Upper lobe of left lung (tissue), 6 donors: Measurements from ENCODE around the gene RPL12. TPM values are rescaled to one million over a fixed set of nuclear protein-coding genes. Genes with fewer than 3 reads are reported as not detected.

ENCODE experiments used
- ATAC-seq, 2 donors: fragments of 200-7000 bp; cut with Tn5 transposase; one replicate each; pipeline ENCODE4 v1.9.1; 2022; ENCODE audit warnings: mild to moderate bottlenecking in 2 of 2, moderate library complexity in 2 of 2; ENCODE audit not compliant: low FRiP score in 2 of 2
- DNase-seq, 2 donors: peaks; one replicate each; pipeline ENCODE4 v3.0.0-alpha.2; 2019 to 2020
- H3K27ac ChIP-seq, 4 donors: fragments of 200-600 bp; sonication (generic); one replicate each; pipeline ENCODE4 v1.5.1; 2016 to 2019
- H3K27me3 ChIP-seq, 4 donors: fragments of 200-600 bp; sonication (generic); one replicate each; pipeline ENCODE4 v1.5.1; 2017 to 2019
- H3K36me3 ChIP-seq, 4 donors: fragments of 200-600 bp; sonication (generic); one replicate each; pipeline ENCODE4 v1.5.1; 2016 to 2019
- H3K4me1 ChIP-seq, 4 donors: fragments of 200-600 bp; sonication (generic); one replicate each; pipeline ENCODE4 v1.5.1; 2018 to 2019
- H3K4me3 ChIP-seq, 4 donors: fragments of 200-600 bp; sonication (generic); one replicate each; pipeline ENCODE4 v1.5.1; 2017 to 2019; ENCODE audit warnings: mild to moderate bottlenecking in 2 of 4, moderate library complexity in 1 of 4
- H3K9me3 ChIP-seq, 4 donors: fragments of 200-600 bp; sonication (generic); one replicate each; pipeline ENCODE4 v1.5.1; 2018 to 2019
- CTCF ChIP-seq, 6 experiments: fragments of 450-650 bp in 4 of 6; fragments of 200-600 bp in 2 of 6; sonication (generic) in 2 of 6; IDR thresholded peaks; one replicate each; pipeline ENCODE4 v1.5.1; 2016 to 2019; ENCODE audit warnings: antibody characterized with exemption in 6 of 6
- EP300 ChIP-seq, 4 donors: sonication (generic); formaldehyde crosslinking; IDR thresholded peaks; one replicate each; pipeline ENCODE4 v1.5.1; 2017; ENCODE audit warnings: antibody characterized with exemption in 4 of 4, control low read depth in 2 of 4
- POLR2A ChIP-seq, 4 donors: fragments of 450-650 bp; IDR thresholded peaks; one replicate each; pipeline ENCODE4 v1.5.1; 2016 to 2017; ENCODE audit warnings: antibody characterized with exemption in 4 of 4, mild to moderate bottlenecking in 2 of 4
- POLR2AphosphoS5 ChIP-seq, 2 donors: sonication (generic); formaldehyde crosslinking; IDR thresholded peaks; one replicate each; pipeline ENCODE4 v1.5.1; 2017; ENCODE audit warnings: antibody characterized with exemption in 2 of 2
- WGBS, 2 donors: methylation state at CpG; one replicate each; pipeline ENCODE4 v1.1.5; 2017 to 2018; 5-methylcytosine and 5-hydroxymethylcytosine counted together
- small RNA-seq, 4 donors: library from RNA; depleted of rRNA; stranded (forward); fragments of <200 nt; gene quantifications; one replicate each; pipeline ENCODE3, GENCODE V24; 2016
- total RNA-seq, 6 donors: library from RNA; depleted of rRNA in 4 of 6; stranded (reverse); fragments of >200 nt in 4 of 6; gene quantifications; one replicate each; pipeline versions ENCODE4 v1.1.0 to v1.2.1, GENCODE V29; 2016 to 2021
- donor health status: DM: no; HTN: no; CAD: no; lungs with moderate emphysema.
- donor health status: DM: no; HTN: yes; CAD: no; lungs with severe emphysema.

RPL12 gene
- total RNA-seq, 6 donors from 2014 or later, result 841 to 1,291 (median 1,060) TPM

- peak in 1 of 2 donors; percentile 70 for DNase-seq
- ATAC-seq, result no peak
- H3K36me3 ChIP-seq, result peaks cover 3 to 49% (median 38%) of the 10 kb centered on the region in 4 donors
- 80 to 83% methylated on average over 12 to 16 of the region's 18 CpGs for WGBS, 2 donors
- TF ChIP-seq POLR2A (IDR thresholded peaks at IDR 0.05) (no peak), POLR2AphosphoS5 (IDR thresholded peaks at IDR 0.05) (no peak), EP300 (IDR thresholded peaks at IDR 0.05) (no peak), CTCF (IDR thresholded peaks at IDR 0.05) (no peak)
- H3K4me3 ChIP-seq, result no peak overlapping the region
- no peaks in the 10 kb centered on the region for H3K27me3 ChIP-seq
- no peaks in the 10 kb centered on the region for H3K9me3 ChIP-seq
- peaks cover 11 to 15% (median 14%) of the 10 kb centered on the region in 4 donors for H3K4me1 ChIP-seq
- no peak overlapping the region for H3K27ac ChIP-seq
Measured at GRCh38 chr9:127402401-127403090, 48.7 kb downstream of the RPL12 start.

- no peak overlapping the region for H3K4me3 ChIP-seq
- H3K27me3 ChIP-seq, result no peaks in the 10 kb centered on the region
- H3K4me1 ChIP-seq, result peaks cover 13 to 29% (median 19%) of the 10 kb centered on the region in 4 donors
- no peaks in the 10 kb centered on the region for H3K9me3 ChIP-seq
- H3K36me3 ChIP-seq, result peaks cover 3 to 29% (median 23%) of the 10 kb centered on the region in 4 donors
- TF ChIP-seq CTCF (IDR thresholded peaks at IDR 0.05) (no peak), EP300 (IDR thresholded peaks at IDR 0.05) (no peak), POLR2AphosphoS5 (IDR thresholded peaks at IDR 0.05) (no peak), POLR2A (IDR thresholded peaks at IDR 0.05) (no peak)
- no peak for DNase-seq
- 95% methylated on average over 14 of the region's 14 CpGs for WGBS, 2 donors
- ATAC-seq, result no peak
- no peak overlapping the region for H3K27ac ChIP-seq
Measured at GRCh38 chr9:127399736-127400269, 51.4 kb downstream of the RPL12 start.

GRCh38 chr9:127398715-127399400 is 52.3 kb downstream of the RPL12 start:
- peak in 1 of 2 donors; percentile 21 for DNase-seq
- Histone ChIP-seq H3K36me3 (peaks cover 2 to 20% (median 17%) of the 10 kb centered on the region in 4 donors), H3K9me3 (no peaks in the 10 kb centered on the region), H3K4me1 (peaks cover 13 to 29% (median 19%) of the 10 kb centered on the region in 4 donors), H3K27me3 (no peaks in the 10 kb centered on the region), H3K4me3 (no peak overlapping the region), H3K27ac (no peak overlapping the region)
- peak in 1 of 6 experiments; percentile 6 for TF ChIP-seq CTCF (IDR thresholded peaks at IDR 0.05)
- TF ChIP-seq POLR2AphosphoS5 (IDR thresholded peaks at IDR 0.05), result no peak
- WGBS, 2 donors, result 86 to 90% methylated on average over 10 to 13 of the region's 13 CpGs
- ATAC-seq, result no peak

GRCh38 chr9:127398275-127398647 is 52.9 kb downstream of the RPL12 start:
- Histone ChIP-seq H3K27me3 (no peaks in the 10 kb centered on the region), H3K27ac (peak overlapping the region in 1 of 4 donors; percentile 83), H3K4me1 (peaks cover 13 to 29% (median 19%) of the 10 kb centered on the region in 4 donors), H3K36me3 (peaks cover 0 to 18% (median 13%) of the 10 kb centered on the region in 4 donors), H3K9me3 (no peaks in the 10 kb centered on the region), H3K4me3 (peak overlapping the region in 3 of 4 donors; percentile 93 to 96 (median 95))
- ATAC-seq (no peak), DNase-seq (no peak)
- WGBS, 2 donors, result 56 to 71% methylated on average over 3 to 5 of the region's 5 CpGs
- TF ChIP-seq CTCF (IDR thresholded peaks at IDR 0.05) (no peak), POLR2A (IDR thresholded peaks at IDR 0.05) (no peak), EP300 (IDR thresholded peaks at IDR 0.05) (no peak), POLR2AphosphoS5 (IDR thresholded peaks at IDR 0.05) (no peak)

Small RNA genes within 50 kb of the gene (small RNA-seq; reads per million reads assigned to genes)
- gene RF00019 (0 reads per million in 4 donors), gene SNORA65 (134 to 648 (median 268) reads per million in 4 donors)

Other genes starting within 250 kb of the RPL12 start
- 10 to 100 TPM in 2 of 6 donors, 1 to 10 TPM in 4; 3.1 to 37.7 (median 7.0) TPM for gene GARNL3, start 186.6 kb downstream of the RPL12 start, total RNA-seq
- 10 to 100 TPM in 5 of 6 donors, 1 to 10 TPM in 1; 7.0 to 27.4 (median 20.2) TPM for gene SLC2A8, start 54.2 kb downstream of the RPL12 start, total RNA-seq
- gene ZNF79, start 27.0 kb downstream of the RPL12 start, total RNA-seq, result 10 to 100 TPM in 2 of 6 donors, 1 to 10 TPM in 4; 6.1 to 18.9 (median 9.2) TPM
- 10 to 100 TPM; 12.9 to 77.5 (median 25.4) TPM for gene LRSAM1, start 104 bp upstream of the RPL12 start, total RNA-seq
- 100 to 1,000 TPM in 2 of 6 donors, 10 to 100 TPM in 4; 44.6 to 124 (median 76.1) TPM for gene STXBP1, start 160.9 kb upstream of the RPL12 start, total RNA-seq